Measurements from ENCODE around the gene NOP9.
"Not testable (repeated sequence)": the region's sequence is repeated elsewhere in the genome, so short reads cannot be mapped to it uniquely, and the experiment has no call there.

The NOP9 gene

DNA sequence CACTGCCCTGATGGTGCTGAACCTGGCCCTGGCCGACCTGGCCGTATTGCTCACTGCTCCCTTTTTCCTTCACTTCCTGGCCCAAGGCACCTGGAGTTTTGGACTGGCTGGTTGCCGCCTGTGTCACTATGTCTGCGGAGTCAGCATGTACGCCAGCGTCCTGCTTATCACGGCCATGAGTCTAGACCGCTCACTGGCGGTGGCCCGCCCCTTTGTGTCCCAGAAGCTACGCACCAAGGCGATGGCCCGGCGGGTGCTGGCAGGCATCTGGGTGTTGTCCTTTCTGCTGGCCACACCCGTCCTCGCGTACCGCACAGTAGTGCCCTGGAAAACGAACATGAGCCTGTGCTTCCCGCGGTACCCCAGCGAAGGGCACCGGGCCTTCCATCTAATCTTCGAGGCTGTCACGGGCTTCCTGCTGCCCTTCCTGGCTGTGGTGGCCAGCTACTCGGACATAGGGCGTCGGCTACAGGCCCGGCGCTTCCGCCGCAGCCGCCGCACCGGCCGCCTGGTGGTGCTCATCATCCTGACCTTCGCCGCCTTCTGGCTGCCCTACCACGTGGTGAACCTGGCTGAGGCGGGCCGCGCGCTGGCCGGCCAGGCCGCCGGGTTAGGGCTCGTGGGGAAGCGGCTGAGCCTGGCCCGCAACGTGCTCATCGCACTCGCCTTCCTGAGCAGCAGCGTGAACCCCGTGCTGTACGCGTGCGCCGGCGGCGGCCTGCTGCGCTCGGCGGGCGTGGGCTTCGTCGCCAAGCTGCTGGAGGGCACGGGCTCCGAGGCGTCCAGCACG lies 16.4 kb downstream of the NOP9 start:
- Mint-ChIP-seq H3K36me3 (ENCODE audit: low read depth) (peaks cover 18% of the 10 kb centered on the region), H3K4me1 (ENCODE audit: low read depth) (peaks cover 48% of the 10 kb centered on the region), H3K4me3 (peak overlapping the region; percentile 39), H3K27me3 (ENCODE audit: low read depth) (peaks cover 11% of the 10 kb centered on the region), H3K27ac (peak overlapping the region; percentile 65), H3K9me3 (no peaks in the 10 kb centered on the region)

DNA sequence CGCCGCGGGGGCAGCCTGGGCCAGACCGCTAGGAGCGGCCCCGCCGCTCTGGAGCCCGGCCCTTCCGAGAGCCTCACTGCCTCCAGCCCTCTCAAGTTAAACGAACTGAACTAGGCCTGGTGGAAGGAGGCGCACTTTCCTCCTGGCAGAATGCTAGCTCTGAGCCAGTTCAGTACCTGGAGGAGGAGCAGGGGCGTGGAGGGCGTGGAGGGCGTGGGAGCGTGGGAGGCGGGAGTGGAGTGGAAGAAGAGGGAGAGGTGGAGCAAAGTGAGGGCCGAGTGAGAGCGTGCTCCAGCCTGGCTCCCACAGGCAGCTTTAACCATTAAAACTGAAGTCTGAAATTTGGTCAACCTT lies 16.9 kb downstream of the NOP9 start:
- H3K36me3 Mint-ChIP-seq (ENCODE audit: low read depth): peaks cover 18% of the 10 kb centered on the region
- H3K9me3 Mint-ChIP-seq: no peaks in the 10 kb centered on the region
- no peak overlapping the region for H3K27ac Mint-ChIP-seq
- H3K4me3 Mint-ChIP-seq: no peak overlapping the region
- H3K27me3 Mint-ChIP-seq (ENCODE audit: low read depth): peaks cover 11% of the 10 kb centered on the region
- H3K4me1 Mint-ChIP-seq (ENCODE audit: low read depth): peaks cover 48% of the 10 kb centered on the region

DNA sequence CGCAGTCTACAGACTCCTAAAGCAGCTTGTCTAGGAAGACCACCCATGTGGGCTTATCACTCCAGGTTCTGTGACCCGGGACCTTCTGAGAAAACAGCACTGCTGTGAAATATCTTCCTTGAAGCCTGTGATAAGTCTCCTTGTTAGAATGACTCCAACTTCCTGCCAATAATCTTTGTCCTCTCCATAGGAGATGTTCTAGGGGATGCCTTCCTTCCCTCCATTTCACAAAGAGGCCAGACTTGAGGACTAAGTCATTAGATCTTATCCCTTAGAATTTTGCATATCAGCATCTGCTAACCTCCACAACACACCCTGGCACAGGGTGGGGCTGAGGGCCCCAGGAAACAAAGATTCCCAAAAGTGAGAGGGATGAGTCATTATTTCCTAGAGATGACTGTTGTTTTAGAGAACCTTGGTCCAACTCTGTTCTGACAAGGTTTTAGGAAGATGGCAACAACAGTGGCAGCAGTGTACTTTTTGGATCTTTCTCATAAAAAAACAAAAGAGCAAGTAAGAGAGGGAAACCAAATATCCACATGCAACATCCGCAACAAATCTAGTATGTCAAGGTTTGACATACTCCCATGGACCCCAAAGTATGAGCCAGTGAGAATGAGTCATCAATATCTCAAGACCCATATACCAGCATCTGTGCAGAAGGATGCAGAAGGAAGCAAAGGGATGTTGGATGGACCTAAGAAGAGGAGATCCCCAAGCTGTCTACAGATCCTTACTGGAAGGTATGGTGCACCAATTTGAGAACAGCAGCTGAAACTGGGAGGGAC lies 17.7 kb downstream of the NOP9 start:
- H3K4me1 Mint-ChIP-seq (ENCODE audit: low read depth): peaks cover 41% of the 10 kb centered on the region
- peaks cover 11% of the 10 kb centered on the region for H3K27me3 Mint-ChIP-seq (ENCODE audit: low read depth)
- H3K4me3 Mint-ChIP-seq: peak overlapping the region; percentile 11
- H3K36me3 Mint-ChIP-seq (ENCODE audit: low read depth): peaks cover 11% of the 10 kb centered on the region
- H3K9me3 Mint-ChIP-seq: no peaks in the 10 kb centered on the region
- H3K27ac Mint-ChIP-seq: no peak overlapping the region

DNA sequence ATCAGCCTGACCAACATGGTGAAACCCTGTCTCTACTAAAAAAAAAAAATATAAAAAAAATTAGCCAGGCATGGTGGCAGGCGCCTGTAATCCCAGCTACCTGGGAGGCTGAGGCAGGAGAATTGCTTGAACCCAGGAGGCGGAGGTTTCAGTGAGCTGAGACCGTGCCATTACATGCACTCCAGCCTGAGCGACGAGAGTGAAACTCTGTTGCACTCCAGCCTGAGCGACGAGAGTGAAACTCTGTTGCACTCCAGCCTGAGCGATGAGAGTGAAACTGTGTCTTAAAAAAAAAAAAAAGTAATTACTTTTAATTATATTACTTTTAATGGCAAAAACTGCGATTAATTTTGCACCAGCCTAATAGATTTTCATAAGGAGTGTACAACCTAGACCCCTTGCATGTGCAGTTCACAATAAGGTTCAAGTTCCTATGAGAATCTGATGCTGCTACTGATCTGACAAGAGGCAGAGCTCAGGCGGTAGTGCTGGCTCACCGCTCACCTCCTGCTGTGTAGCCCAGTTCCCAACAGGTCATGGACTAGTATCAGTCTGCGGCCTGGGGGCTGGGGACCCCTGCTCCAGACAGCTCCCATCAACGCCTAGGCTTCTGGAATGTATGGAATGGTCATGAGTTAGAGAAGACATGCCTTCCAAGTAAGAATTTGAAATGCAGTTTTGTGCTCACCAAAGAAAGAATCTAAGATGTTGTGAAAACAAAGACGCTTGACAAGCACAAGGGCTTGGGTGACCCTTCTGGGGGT lies 21.7 kb downstream of the NOP9 start:
- peaks cover 14% of the 10 kb centered on the region for H3K27me3 Mint-ChIP-seq (ENCODE audit: low read depth)

DNA sequence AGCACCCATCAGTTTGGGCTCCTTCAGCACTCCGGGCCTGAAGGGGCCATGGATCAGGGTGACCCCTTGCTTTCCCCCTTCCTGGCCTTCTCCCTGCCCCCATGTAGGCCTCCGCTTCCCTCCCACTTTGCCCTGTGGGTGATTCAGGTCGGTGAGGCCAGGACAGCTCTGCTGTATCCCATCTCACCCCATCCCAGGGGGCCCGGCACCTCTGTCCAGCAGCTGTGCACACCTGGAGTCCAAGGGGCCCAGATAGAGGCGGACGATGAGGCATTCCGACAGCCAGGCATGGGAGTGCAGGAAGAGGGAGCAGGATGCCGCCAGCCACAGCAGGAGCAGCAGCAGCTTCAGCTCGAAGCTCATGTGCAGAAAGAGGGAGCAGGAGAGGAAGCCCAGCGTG lies 23.0 kb downstream of the NOP9 start:
- Mint-ChIP-seq H3K27me3 (ENCODE audit: low read depth) (peaks cover 14% of the 10 kb centered on the region), H3K9me3 (no peaks in the 10 kb centered on the region), H3K4me1 (ENCODE audit: low read depth) (peaks cover 8% of the 10 kb centered on the region), H3K36me3 (ENCODE audit: low read depth) (no peaks in the 10 kb centered on the region), H3K27ac (no peak overlapping the region), H3K4me3 (no peak overlapping the region)

More for the DNA sequence above, 21.7 kb downstream of the NOP9 start:
- Mint-ChIP-seq H3K9me3 (no peaks in the 10 kb centered on the region), H3K4me3 (no peak overlapping the region), H3K4me1 (ENCODE audit: low read depth) (peaks cover 8% of the 10 kb centered on the region), H3K36me3 (ENCODE audit: low read depth) (peaks cover 2% of the 10 kb centered on the region), H3K27ac (peak overlapping the region; percentile 1)

DNA sequence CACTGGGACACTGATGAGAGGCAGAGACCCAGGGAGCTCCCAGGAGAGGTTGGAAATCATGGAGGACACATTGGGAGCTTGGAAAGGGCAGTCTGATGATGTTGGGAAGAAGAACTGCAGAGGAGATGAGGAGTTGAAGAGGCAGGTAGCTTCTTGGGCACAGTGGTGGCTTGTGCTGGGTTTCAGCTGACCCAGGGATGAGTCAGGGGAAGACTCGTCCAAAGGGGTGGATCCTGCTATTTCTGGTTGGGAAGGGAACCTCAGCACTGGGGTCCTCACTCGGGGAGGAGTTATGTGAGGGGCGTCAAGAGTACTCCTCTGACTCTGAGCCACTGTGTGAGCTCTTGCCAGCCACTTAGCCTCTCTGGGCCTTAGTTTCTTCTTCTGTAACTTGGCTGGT lies 23.7 kb downstream of the NOP9 start:
- H3K27ac Mint-ChIP-seq: no peak overlapping the region
- no peaks in the 10 kb centered on the region for H3K9me3 Mint-ChIP-seq
- no peak overlapping the region for H3K4me3 Mint-ChIP-seq
- H3K36me3 Mint-ChIP-seq (ENCODE audit: low read depth): no peaks in the 10 kb centered on the region
- H3K27me3 Mint-ChIP-seq (ENCODE audit: low read depth): peaks cover 14% of the 10 kb centered on the region
- H3K4me1 Mint-ChIP-seq (ENCODE audit: low read depth): peaks cover 7% of the 10 kb centered on the region

DNA sequence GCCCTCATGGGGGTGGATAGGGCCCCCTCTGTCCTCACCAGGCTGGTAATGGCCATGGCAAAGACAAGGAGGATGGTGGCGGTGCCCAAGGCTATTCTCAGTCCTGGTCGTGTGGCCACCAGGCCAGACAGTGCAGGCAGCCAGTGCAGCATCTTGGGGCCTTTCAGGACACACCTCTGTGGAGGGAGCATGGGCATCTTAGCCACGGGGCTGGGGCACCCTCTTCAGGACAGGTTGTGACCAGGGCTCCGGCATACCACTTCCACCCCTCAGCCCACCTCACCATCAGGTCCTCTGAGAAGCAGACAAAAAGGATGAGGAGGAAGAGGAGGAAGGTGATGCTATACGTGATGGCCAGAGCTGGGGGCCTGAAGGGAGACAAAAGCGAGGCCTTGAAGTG lies 24.4 kb downstream of the NOP9 start:
- no peaks in the 10 kb centered on the region for H3K36me3 Mint-ChIP-seq (ENCODE audit: low read depth)
- H3K27ac Mint-ChIP-seq: no peak overlapping the region
- no peaks in the 10 kb centered on the region for H3K9me3 Mint-ChIP-seq
- peaks cover 14% of the 10 kb centered on the region for H3K27me3 Mint-ChIP-seq (ENCODE audit: low read depth)
- H3K4me1 Mint-ChIP-seq (ENCODE audit: low read depth): peaks cover 12% of the 10 kb centered on the region
- H3K4me3 Mint-ChIP-seq: no peak overlapping the region

DNA sequence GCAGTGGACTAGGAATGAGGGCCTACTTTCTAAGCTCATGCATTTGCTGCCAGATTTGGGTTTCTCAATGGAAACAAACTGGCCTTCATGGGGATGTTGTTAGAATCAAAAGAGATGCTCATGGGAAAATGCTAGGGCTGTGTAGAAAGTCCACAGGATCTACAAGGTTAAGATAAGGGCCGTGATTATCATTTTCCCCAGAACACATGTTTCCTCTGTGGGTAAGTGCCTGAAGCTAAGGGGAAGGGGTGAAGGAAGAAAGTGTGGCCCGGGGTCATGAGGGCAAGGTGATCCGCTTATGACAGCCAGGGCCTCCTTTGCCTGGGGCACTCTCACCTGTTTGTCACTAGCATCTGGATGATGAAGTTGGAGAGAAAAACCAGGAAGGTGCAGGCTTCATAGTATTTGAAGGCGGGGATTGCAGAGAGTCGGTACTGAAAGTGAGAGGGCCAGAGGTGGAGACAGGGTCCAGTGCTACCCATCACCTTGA lies 25.4 kb downstream of the NOP9 start:
- Mint-ChIP-seq H3K9me3 (no peaks in the 10 kb centered on the region), H3K4me3 (no peak overlapping the region), H3K27me3 (ENCODE audit: low read depth) (peaks cover 11% of the 10 kb centered on the region), H3K4me1 (ENCODE audit: low read depth) (peaks cover 20% of the 10 kb centered on the region), H3K36me3 (ENCODE audit: low read depth) (no peaks in the 10 kb centered on the region), H3K27ac (no peak overlapping the region)

DNA sequence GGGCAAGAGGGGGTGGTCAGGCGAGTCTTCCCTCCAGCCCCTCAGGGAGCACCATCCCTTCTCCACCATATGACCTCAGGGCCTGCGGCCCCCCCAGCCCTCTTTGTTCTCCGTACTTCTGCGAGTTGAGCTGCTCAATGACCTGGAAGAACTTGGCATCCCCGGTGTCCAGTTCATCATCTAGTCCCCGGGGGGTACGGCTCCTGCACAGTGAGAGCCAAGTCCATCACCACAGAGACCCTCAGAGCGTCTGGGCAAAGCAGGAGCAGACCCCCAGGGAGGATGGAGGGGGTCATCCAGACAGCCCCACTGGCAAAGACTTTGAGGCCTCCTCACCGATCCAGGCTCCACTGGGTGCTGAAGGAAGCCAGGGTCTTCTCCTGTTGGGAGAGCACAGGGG lies 26.3 kb downstream of the NOP9 start:
- Mint-ChIP-seq H3K27me3 (ENCODE audit: low read depth) (peaks cover 17% of the 10 kb centered on the region), H3K9me3 (no peaks in the 10 kb centered on the region), H3K4me1 (ENCODE audit: low read depth) (peaks cover 23% of the 10 kb centered on the region), H3K36me3 (ENCODE audit: low read depth) (no peaks in the 10 kb centered on the region), H3K4me3 (no peak overlapping the region), H3K27ac (no peak overlapping the region)

DNA sequence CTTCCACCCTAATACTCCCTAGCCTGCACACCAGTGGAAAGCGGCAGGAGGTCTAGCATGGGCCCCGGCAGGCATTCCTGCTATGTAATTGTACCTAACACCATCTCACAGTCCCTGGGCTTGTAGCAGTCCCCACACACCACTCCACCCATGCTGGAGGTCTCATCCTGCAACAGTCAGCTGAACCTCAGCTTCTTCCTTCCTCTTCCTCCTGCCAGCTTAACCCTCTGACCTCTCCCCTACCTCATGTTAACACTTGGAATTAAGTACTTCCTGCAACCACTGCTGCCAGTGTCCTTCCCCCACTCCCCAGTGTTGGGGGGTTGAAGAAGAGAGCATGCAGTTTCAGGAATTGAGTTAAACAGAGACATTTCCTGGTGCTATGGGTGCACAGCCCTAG lies 27.7 kb downstream of the NOP9 start:
- Mint-ChIP-seq H3K9me3 (no peaks in the 10 kb centered on the region), H3K27me3 (ENCODE audit: low read depth) (peaks cover 27% of the 10 kb centered on the region), H3K4me1 (ENCODE audit: low read depth) (peaks cover 30% of the 10 kb centered on the region), H3K36me3 (ENCODE audit: low read depth) (no peaks in the 10 kb centered on the region), H3K4me3 (no peak overlapping the region), H3K27ac (peak overlapping the region; percentile 74)

DNA sequence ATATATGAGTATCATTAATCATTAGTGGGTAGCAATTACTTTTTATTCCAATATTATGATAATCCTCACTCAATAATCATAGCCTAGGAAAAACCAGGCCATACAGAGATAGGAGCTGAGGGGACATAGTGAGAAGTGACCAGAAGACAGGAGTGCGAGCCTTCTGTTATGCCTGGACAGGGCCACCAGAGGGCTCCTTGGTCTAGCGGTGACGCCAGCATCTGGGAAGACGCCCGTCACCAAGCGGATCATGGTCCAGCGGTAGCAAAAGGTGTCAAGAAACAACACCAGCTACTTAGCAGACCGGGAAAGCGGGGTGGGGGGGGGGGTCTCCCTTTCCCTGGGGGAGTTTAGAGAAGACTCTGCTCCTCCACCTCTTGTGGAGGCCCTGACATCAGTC lies 28.3 kb downstream of the NOP9 start:
- not testable (repeated sequence) for H3K36me3 Mint-ChIP-seq (ENCODE audit: low read depth); H3K9me3 Mint-ChIP-seq; H3K27ac Mint-ChIP-seq; H3K4me3 Mint-ChIP-seq
- Mint-ChIP-seq H3K4me1 (ENCODE audit: low read depth) (peaks cover 33% of the 10 kb centered on the region), H3K27me3 (ENCODE audit: low read depth) (peaks cover 29% of the 10 kb centered on the region)

DNA sequence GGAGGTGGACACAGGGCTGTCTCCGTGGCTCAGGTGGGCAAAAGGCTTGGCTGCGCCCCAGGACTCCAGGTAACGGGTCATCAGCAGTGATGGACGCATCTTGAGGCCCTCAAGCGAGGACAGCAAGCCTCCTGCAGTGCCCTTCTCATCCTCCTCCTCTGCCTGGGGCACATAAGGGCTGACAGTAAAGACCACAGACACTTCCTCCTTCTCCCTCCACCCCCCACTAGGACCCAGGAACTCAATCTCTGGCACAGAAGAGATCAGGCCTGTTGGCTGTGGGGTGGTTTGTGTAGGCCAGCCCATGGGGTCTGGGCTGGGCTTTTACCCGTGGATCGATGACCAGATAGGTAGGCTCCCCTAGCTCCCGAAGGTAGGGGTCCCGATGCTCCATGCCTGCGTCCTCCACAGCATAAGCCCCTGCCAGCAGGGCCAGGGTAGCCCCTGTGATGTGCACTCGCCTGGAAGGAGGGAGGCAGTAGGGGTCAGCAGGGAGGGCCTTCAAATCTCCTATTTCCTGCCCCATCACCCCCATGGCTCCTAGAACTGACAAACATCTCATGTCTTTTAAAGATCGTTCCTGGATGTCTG lies 29.5 kb downstream of the NOP9 start:
- Mint-ChIP-seq H3K4me1 (ENCODE audit: low read depth) (peaks cover 36% of the 10 kb centered on the region), H3K27ac (peak overlapping the region; percentile 26), H3K27me3 (ENCODE audit: low read depth) (peaks cover 35% of the 10 kb centered on the region), H3K4me3 (no peak overlapping the region), H3K36me3 (ENCODE audit: low read depth) (no peaks in the 10 kb centered on the region), H3K9me3 (no peaks in the 10 kb centered on the region)

DNA sequence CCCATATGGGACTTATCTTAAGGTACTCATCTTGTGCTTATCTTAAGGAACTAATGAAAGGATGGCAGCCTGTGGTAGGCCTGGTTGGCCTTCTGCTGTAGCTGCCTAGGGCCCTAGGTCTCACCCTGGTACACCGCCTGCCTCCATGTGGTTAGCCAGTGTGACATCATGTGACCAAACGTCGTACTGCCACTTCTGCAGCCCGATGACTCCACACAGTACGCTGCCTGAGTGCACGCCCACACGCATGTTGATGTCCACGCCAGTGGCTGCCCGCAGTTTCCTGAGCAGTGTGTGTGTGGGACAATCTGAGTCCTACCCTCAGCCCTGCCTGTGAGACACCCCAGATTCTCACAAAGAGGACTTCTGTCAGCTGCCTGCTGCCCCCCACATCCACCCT lies 30.1 kb downstream of the NOP9 start:
- H3K4me3 Mint-ChIP-seq: no peak overlapping the region
- H3K4me1 Mint-ChIP-seq (ENCODE audit: low read depth): peaks cover 39% of the 10 kb centered on the region
- H3K27me3 Mint-ChIP-seq (ENCODE audit: low read depth): peaks cover 39% of the 10 kb centered on the region

DNA sequence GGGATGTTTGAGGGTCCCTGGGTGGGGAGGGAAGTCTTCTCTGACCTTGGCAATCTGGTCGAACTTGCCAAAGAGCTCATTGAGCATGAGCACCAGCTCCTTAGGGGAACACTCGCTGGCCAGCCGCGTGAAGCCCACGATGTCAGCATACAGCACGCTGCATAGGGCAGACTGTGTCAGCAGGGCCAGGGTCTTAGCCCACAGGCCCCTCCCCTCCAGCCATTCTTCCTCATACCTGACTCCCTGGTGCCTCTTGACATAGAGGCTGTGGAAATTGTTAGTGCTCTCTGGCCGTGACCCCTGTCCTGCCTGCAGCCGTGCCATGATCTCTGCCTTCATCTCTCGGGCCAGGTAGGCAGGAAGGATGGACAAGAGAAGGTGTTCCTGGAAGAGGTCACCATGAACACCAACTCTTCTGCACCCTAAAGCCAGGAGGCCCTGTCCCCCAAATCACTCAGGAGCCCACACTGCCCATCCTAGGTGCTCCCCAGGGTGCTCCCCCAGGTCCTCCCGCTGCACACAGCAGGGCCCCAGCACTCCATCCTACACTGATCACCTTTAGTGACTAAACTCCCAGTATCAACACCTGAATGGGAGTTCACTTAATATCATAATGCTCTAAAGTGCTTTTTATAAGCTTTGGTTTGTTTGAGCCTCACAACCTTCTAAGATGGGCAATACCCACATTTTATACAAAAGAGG lies 31.5 kb downstream of the NOP9 start:
- Mint-ChIP-seq H3K4me3 (no peak overlapping the region), H3K9me3 (no peaks in the 10 kb centered on the region), H3K4me1 (ENCODE audit: low read depth) (peaks cover 41% of the 10 kb centered on the region), H3K27ac (no peak overlapping the region), H3K27me3 (ENCODE audit: low read depth) (peaks cover 47% of the 10 kb centered on the region), H3K36me3 (ENCODE audit: low read depth) (peaks cover 6% of the 10 kb centered on the region)

More for the DNA sequence above, 30.1 kb downstream of the NOP9 start:
- no peaks in the 10 kb centered on the region for H3K9me3 Mint-ChIP-seq
- no peaks in the 10 kb centered on the region for H3K36me3 Mint-ChIP-seq (ENCODE audit: low read depth)
- peak overlapping the region; percentile 26 for H3K27ac Mint-ChIP-seq
